GM06990 (cell line): ENCODE results near the gene TMEM255B.
"Not testable (repeated sequence)": the region's sequence is repeated elsewhere in the genome, so short reads cannot be mapped to it uniquely, and the experiment has no call there.

Experiments
- DNase-seq: peaks from one replicate; pipeline ENCODE4 v3.0.0-alpha.2; 2011; ENCODE audit not compliant: insufficient read length; ENCODE audit errors: extremely low read depth
- H3K27me3 ChIP-seq: replicated peaks from 2 replicates; pipeline ENCODE4 v1.6.0; 2011; ENCODE audit warnings: low read length; ENCODE audit not compliant: control insufficient read depth, insufficient read depth
- H3K36me3 ChIP-seq: 2 replicates; pipeline ENCODE4 v1.5.1; 2011; ENCODE audit warnings: low read length; ENCODE audit not compliant: control insufficient read depth, insufficient read depth
- H3K4me3 ChIP-seq: replicated peaks from 2 replicates; pipeline ENCODE4 v1.5.1; 2011; ENCODE audit warnings: low read depth, mild to moderate bottlenecking, control low read depth, low read length
- CTCF ChIP-seq: IDR thresholded peaks from 2 replicates; pipeline ENCODE4 v1.5.1; 2011; ENCODE audit warnings: low read length, control low read depth, mild to moderate bottlenecking, inconsistent platforms; ENCODE audit not compliant: insufficient read depth, poor library complexity, severe bottlenecking

TMEM255B gene

GRCh38 chr13:113751491-113751890, 7.5 kb upstream of the TMEM255B start:
- TF ChIP-seq CTCF = no peak
- Histone ChIP-seq H3K36me3 (no peaks in the 10 kb centered on the region), H3K27me3 (no peaks in the 10 kb centered on the region), H3K4me3 (no peak overlapping the region)
- DNase-seq = no peak

- DNase-seq, H3K4me3 ChIP-seq, H3K36me3 ChIP-seq, H3K27me3 ChIP-seq: not testable (repeated sequence)
These were observed 6.6 kb upstream of the TMEM255B start for GRCh38 chr13:113752211-113752986.

- Histone ChIP-seq H3K4me3 (no peak overlapping the region), H3K36me3 (no peaks in the 10 kb centered on the region), H3K27me3 (no peaks in the 10 kb centered on the region)
- no peak for TF ChIP-seq CTCF
- DNase-seq = no peak
These were observed 5.9 kb upstream of the TMEM255B start for GRCh38 chr13:113753171-113753570.

GRCh38 chr13:113754242-113754641, 4.8 kb upstream of the TMEM255B start:
- Histone ChIP-seq H3K27me3 (no peaks in the 10 kb centered on the region; the same call in none of the 2 replicates), H3K4me3 (no peak overlapping the region), H3K36me3 (no peaks in the 10 kb centered on the region)
- no peak for TF ChIP-seq CTCF
- no peak for DNase-seq

- Histone ChIP-seq H3K36me3 (no peaks in the 10 kb centered on the region), H3K4me3 (no peak overlapping the region), H3K27me3 (peaks cover 2% of the 10 kb centered on the region)
- TF ChIP-seq CTCF = no peak
- DNase-seq = no peak
These were observed 4.3 kb upstream of the TMEM255B start for GRCh38 chr13:113754691-113755090.

GRCh38 chr13:113756441-113757097, 2.5 kb upstream of the TMEM255B start:
- no peak overlapping the region for H3K4me3 ChIP-seq
- H3K36me3 ChIP-seq = no peaks in the 10 kb centered on the region
- TF ChIP-seq CTCF = no peak
- no peak for DNase-seq
- H3K27me3 ChIP-seq = peaks cover 3% of the 10 kb centered on the region
